Activated CD8-positive, alpha-beta memory T cell treated with anti-CD3 and anti-CD28 coated beads, Interleukin-2, amount 50 U/mL, for 4 hours (primary cell): ENCODE data around the gene IL1R2.

Source experiments
- DNase-seq: peaks from one replicate; pipeline ENCODE4 v3.0.0-alpha.2; 2020

The IL1R2 gene

GRCh38 chr2:102044235-102044896 lies 52.6 kb downstream of the IL1R2 start:
- no peak for DNase-seq

GRCh38 chr2:102044967-102045489 lies 53.3 kb downstream of the IL1R2 start:
- no peak for DNase-seq

GRCh38 chr2:102045697-102046096 lies 53.9 kb downstream of the IL1R2 start:
- no peak for DNase-seq

GRCh38 chr2:102046135-102046986 lies 54.6 kb downstream of the IL1R2 start:
- DNase-seq, result no peak

GRCh38 chr2:102048465-102048864 lies 56.7 kb downstream of the IL1R2 start:
- no peak for DNase-seq

GRCh38 chr2:102049756-102050443 lies 58.1 kb downstream of the IL1R2 start:
- DNase-seq, result no peak

- DNase-seq, result no peak
Observed at GRCh38 chr2:102050854-102051391, 59.2 kb downstream of the IL1R2 start.

GRCh38 chr2:102051692-102052277 lies 60.0 kb downstream of the IL1R2 start:
- no peak for DNase-seq

- no peak for DNase-seq
Observed at GRCh38 chr2:102052365-102052764, 60.6 kb downstream of the IL1R2 start.

GRCh38 chr2:102053096-102053495 lies 61.3 kb downstream of the IL1R2 start:
- DNase-seq, result no peak

- DNase-seq, result no peak
Observed at GRCh38 chr2:102055346-102055990, 63.7 kb downstream of the IL1R2 start.

GRCh38 chr2:102056079-102056581 lies 64.4 kb downstream of the IL1R2 start:
- DNase-seq, result no peak

- DNase-seq, result no peak
Observed at GRCh38 chr2:102057502-102058292, 65.9 kb downstream of the IL1R2 start.

- DNase-seq, result no peak
Observed at GRCh38 chr2:102058293-102058833, 66.6 kb downstream of the IL1R2 start.

- no peak for DNase-seq
Observed at GRCh38 chr2:102059151-102059550, 67.4 kb downstream of the IL1R2 start.

- no peak for DNase-seq
Observed at GRCh38 chr2:102060047-102060446, 68.3 kb downstream of the IL1R2 start.

GRCh38 chr2:102060792-102061191 lies 69.0 kb downstream of the IL1R2 start:
- DNase-seq, result no peak

- no peak for DNase-seq
Observed at GRCh38 chr2:102061286-102061699, 69.5 kb downstream of the IL1R2 start.

GRCh38 chr2:102061962-102062795 lies 70.4 kb downstream of the IL1R2 start:
- DNase-seq, result no peak

GRCh38 chr2:102062802-102063201 lies 71.0 kb downstream of the IL1R2 start:
- DNase-seq, result no peak
